Measurements from ENCODE around the gene CLEC16A.

CLEC16A gene

GRCh38 chr16:11165894-11166665 lies 221.7 kb downstream of the CLEC16A start:
- in situ Hi-C loops (cut with HindIII; ENCODE audit: low sequenced_read_pairs), result no loop called here
- no peak for DNase-seq (ENCODE audit: low read depth, low spot score)
- TF ChIP-seq, protein P1, sequence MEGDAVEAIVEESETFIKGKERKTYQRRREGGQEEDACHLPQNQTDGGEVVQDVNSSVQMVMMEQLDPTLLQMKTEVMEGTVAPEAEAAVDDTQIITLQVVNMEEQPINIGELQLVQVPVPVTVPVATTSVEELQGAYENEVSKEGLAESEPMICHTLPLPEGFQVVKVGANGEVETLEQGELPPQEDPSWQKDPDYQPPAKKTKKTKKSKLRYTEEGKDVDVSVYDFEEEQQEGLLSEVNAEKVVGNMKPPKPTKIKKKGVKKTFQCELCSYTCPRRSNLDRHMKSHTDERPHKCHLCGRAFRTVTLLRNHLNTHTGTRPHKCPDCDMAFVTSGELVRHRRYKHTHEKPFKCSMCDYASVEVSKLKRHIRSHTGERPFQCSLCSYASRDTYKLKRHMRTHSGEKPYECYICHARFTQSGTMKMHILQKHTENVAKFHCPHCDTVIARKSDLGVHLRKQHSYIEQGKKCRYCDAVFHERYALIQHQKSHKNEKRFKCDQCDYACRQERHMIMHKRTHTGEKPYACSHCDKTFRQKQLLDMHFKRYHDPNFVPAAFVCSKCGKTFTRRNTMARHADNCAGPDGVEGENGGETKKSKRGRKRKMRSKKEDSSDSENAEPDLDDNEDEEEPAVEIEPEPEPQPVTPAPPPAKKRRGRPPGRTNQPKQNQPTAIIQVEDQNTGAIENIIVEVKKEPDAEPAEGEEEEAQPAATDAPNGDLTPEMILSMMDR (IDR thresholded peaks at IDR 0.05; ENCODE audit: low read depth, low read length), result no peak
- H3K4me3 ChIP-seq (ENCODE audit: low read depth, low read length), result no peak overlapping the region

GRCh38 chr16:11167581-11167980 lies 223.2 kb downstream of the CLEC16A start:
- in situ Hi-C loops (cut with HindIII; ENCODE audit: low sequenced_read_pairs), result no loop called here
- no peak for DNase-seq (ENCODE audit: low read depth, low spot score)
- TF ChIP-seq, protein P1 (IDR thresholded peaks at IDR 0.05; ENCODE audit: low read depth, low read length), result no peak
- H3K4me3 ChIP-seq (ENCODE audit: low read depth, low read length), result no peak overlapping the region

- in situ Hi-C loops (cut with HindIII; ENCODE audit: low sequenced_read_pairs), result no loop called here
- TF ChIP-seq, protein P1 (IDR thresholded peaks at IDR 0.05; ENCODE audit: low read depth, low read length), result no peak
- no peak overlapping the region for H3K4me3 ChIP-seq (ENCODE audit: low read depth, low read length)
- DNase-seq (ENCODE audit: low read depth, low spot score), result no peak
Observed at GRCh38 chr16:11168386-11169051, 224.2 kb downstream of the CLEC16A start.

GRCh38 chr16:11169641-11170040 lies 225.3 kb downstream of the CLEC16A start:
- no peak overlapping the region for H3K4me3 ChIP-seq (ENCODE audit: low read depth, low read length)
- in situ Hi-C loops (cut with HindIII; ENCODE audit: low sequenced_read_pairs), result no loop called here
- TF ChIP-seq, protein P1 (IDR thresholded peaks at IDR 0.05; ENCODE audit: low read depth, low read length), result no peak
- no peak for DNase-seq (ENCODE audit: low read depth, low spot score)

GRCh38 chr16:11170201-11170600 lies 225.8 kb downstream of the CLEC16A start:
- in situ Hi-C loops (cut with HindIII; ENCODE audit: low sequenced_read_pairs), result no loop called here
- no peak overlapping the region for H3K4me3 ChIP-seq (ENCODE audit: low read depth, low read length)
- DNase-seq (ENCODE audit: low read depth, low spot score), result no peak
- TF ChIP-seq, protein P1 (IDR thresholded peaks at IDR 0.05; ENCODE audit: low read depth, low read length), result no peak

DNA sequence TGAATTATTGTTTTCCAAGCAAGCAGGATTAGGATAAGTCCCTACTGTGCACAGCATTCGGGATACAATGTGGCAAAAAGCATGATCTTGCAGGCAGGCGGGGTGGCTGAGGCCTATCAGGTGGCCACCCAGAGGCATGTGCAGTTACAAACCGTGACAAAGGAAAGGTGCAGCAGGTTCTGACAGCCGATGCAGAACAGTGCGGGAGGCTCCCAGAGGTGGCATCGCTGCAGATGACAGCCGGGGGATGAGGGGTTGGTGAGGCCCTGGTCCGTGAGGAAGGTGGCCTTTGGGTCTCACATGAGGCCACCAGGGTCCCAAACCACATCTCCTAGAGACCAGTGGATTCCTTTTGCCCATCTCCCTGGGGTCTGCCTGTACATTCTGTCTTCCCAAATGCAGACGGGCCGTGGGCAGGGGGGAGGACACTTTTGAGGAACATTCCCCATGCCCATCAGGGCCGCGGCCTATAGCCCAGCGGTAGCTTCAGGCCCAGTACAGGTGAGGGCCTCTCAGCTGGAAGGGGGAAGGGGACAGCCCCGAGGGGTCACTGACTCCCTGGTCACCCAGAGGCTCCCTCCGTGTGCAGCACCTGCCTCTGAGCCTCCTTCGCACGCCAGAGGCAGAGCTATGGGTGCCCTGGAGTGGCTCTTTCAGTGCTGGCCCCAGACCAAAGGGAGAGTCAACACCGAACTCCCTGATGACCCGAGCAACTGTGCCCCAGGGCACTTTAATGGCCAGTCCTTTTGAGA lies 226.5 kb downstream of the CLEC16A start:
- DNase-seq (ENCODE audit: low read depth, low spot score), result no peak
- TF ChIP-seq, protein P1 (IDR thresholded peaks at IDR 0.05; ENCODE audit: low read depth, low read length), result no peak
- in situ Hi-C loops (cut with HindIII; ENCODE audit: low sequenced_read_pairs), result no loop called here
- H3K4me3 ChIP-seq (ENCODE audit: low read depth, low read length), result no peak overlapping the region
